Right kidney (tissue), 9 donors: Measurements from ENCODE around the gene SIPA1.

Experiments used
- DNase-seq: peaks from one replicate; pipeline ENCODE4 v3.0.0-alpha.2; 2016
- long read RNA-seq, 8 donors: transcript quantifications; one replicate each; lab custom pipeline, GENCODE V29; 2026

The SIPA1 gene, protein sequence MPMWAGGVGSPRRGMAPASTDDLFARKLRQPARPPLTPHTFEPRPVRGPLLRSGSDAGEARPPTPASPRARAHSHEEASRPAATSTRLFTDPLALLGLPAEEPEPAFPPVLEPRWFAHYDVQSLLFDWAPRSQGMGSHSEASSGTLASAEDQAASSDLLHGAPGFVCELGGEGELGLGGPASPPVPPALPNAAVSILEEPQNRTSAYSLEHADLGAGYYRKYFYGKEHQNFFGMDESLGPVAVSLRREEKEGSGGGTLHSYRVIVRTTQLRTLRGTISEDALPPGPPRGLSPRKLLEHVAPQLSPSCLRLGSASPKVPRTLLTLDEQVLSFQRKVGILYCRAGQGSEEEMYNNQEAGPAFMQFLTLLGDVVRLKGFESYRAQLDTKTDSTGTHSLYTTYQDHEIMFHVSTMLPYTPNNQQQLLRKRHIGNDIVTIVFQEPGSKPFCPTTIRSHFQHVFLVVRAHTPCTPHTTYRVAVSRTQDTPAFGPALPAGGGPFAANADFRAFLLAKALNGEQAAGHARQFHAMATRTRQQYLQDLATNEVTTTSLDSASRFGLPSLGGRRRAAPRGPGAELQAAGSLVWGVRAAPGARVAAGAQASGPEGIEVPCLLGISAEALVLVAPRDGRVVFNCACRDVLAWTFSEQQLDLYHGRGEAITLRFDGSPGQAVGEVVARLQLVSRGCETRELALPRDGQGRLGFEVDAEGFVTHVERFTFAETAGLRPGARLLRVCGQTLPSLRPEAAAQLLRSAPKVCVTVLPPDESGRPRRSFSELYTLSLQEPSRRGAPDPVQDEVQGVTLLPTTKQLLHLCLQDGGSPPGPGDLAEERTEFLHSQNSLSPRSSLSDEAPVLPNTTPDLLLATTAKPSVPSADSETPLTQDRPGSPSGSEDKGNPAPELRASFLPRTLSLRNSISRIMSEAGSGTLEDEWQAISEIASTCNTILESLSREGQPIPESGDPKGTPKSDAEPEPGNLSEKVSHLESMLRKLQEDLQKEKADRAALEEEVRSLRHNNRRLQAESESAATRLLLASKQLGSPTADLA
- long read RNA-seq, donor 1, partial matches to known transcripts = 0 of 2 reads
- long read RNA-seq, donor 1, other reads (novel, unspliced or antisense) = 0 of 2 reads
- long read RNA-seq, donor 2 = 0 reads
- long read RNA-seq, donor 3, partial matches to known transcripts = 0 of 1 reads
- long read RNA-seq, donor 3, other reads (novel, unspliced or antisense) = 0 of 1 reads
- long read RNA-seq, donor 4, partial matches to known transcripts = 0 of 6 reads
- long read RNA-seq, donor 4, other reads (novel, unspliced or antisense) = 0 of 6 reads
- long read RNA-seq, donor 5 = 0 reads
- long read RNA-seq, donor 6, partial matches to known transcripts = 0 of 1 reads
- long read RNA-seq, donor 6, other reads (novel, unspliced or antisense) = 0 of 1 reads
- long read RNA-seq, donor 7, partial matches to known transcripts = 0 of 5 reads
- long read RNA-seq, donor 7, other reads (novel, unspliced or antisense) = 0 of 5 reads
- long read RNA-seq, donor 8, partial matches to known transcripts = 0 of 4 reads
- long read RNA-seq, donor 8, other reads (novel, unspliced or antisense) = 0 of 4 reads

DNA sequence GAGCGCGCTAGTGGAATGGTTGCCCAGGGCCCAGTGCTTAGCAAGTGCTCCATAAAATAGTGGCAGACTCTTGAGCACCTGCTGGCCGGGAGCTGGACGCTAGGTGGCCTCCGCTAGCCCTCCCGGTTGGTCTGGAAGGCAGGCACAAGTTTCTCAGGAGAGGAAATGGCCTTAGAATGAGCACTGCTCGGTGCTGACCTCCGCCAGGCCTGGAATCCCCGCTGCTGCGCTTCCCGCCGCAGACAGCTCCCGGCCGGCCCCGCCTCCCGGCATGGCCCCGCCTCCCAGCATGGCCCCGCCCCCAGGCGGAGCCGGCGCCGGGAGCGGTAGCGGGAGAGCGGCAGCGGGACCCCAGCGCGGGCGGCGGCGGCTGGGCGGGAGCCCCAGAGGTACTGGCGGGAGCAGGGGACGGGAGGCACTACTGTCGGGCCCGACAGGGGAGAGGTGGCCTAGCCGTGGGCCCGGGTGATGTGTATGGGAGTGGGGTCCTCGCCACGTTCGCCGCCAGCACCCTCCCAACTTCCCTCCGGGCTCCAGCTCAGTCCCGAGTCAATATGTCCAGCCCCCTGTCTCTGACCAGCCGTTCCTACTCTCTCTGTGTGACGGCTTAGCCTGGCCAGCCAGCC is at the start of gene SIPA1:
TSS of gene SIPA1 (plus strand) at position 308 of the 626 bp plus-strand sequence. CDS start 2,821 bp downstream, outside the sequence.
- DNase-seq = peak; percentile 84

DNA sequence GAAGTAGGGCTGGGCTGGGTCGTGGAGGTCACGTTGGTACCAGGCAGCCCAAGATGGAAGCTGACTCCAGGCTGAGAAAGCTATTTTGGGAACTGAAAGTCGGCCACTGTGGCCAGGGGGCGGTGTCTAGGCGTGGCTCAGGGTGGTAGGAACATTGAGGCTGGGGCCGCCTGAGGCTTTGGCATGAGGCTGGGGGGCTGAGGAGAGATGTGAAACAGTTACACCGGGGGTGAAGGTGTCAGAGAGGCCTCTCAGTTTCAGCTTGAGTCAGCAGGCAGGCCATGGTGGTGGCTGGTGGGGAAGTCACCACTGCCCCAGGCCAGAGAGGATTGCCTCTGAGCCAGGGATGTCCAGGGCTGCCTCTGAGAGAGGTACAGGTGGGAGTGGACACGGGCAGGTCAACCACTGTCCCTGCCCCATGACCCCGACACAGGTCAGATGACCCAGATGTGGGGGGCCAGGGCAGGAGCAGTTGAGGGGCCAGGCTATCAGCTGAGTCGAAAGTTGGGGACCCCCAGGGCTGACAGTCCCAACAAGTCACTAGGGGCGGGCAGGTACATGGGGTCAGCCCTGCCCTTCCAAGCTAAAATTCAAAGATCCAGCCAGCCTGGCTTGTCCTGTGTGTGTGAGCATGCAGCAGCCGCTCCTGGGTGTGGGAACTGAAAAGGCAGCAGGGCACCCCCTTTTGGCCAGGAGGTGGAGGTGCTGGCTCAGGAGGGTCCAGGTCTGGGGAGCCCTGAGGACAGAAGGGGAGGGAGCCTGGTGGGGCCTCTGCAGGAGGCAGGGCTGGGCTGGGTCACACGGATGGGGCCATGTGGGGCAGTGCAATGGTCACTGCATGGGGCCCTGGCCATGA is 49.5 kb upstream of the SIPA1 start:
- DNase-seq = no peak

DNA sequence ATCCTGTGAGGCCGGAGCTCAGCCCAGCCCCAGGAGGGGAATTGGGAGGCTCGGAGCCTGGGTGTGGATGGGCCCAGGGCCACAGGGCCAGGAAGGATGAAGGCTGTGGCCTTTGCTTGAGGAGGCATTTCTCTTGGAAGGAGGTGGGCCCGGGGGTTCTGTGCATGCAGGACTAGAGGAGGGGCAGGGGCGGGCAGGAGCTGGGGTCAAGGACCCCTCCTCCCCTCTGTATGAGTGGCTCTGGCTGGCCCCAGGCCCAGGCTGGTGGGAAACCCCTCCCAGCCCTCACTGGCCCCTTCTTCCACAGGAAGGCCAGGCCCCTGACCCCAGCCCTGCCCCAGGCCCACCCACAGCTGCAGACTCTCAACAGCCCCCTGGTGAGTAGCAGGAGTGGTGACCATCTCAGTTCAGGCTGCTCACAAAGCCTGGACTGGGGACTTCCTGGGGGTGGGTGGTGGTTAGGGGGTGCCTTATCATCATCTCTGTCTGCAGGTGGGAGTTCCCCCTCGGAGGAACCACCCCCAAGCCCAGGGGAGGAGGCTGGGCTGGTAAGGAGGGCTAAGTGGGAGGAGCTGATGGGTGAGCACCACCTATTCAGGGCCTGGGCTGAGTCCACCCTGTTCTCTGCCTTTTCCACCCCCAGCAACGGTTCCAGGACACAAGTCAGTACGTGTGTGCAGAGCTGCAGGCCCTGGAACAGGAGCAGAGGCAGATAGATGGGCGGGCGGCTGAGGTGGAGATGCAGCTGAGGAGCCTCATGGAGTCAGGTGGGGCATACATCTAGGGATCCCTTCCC is 48.3 kb upstream of the SIPA1 start:
- DNase-seq = no peak

DNA sequence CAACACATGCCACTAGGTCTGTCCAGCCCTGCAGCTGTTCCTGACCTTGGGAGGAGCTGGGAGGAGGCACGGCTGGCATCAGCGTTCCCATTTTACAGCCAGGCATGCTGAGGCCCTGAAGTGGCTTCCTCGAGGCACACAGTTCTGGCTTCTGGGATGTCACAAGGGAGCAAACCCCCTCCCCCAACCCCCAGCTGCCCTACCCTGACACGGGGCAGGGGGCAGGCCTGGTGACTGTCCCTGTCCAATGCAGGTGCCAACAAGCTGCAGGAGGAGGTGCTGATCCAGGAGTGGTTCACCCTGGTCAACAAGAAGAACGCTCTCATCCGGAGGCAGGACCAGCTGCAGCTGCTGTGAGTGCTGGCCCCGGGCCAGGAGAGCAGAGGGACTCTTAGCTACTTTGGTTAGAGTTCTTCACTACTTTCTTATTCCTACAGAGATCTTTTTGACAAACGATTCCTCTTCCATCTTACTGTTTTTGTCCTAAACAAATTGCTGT is 47.6 kb upstream of the SIPA1 start:
- no peak for DNase-seq

DNA sequence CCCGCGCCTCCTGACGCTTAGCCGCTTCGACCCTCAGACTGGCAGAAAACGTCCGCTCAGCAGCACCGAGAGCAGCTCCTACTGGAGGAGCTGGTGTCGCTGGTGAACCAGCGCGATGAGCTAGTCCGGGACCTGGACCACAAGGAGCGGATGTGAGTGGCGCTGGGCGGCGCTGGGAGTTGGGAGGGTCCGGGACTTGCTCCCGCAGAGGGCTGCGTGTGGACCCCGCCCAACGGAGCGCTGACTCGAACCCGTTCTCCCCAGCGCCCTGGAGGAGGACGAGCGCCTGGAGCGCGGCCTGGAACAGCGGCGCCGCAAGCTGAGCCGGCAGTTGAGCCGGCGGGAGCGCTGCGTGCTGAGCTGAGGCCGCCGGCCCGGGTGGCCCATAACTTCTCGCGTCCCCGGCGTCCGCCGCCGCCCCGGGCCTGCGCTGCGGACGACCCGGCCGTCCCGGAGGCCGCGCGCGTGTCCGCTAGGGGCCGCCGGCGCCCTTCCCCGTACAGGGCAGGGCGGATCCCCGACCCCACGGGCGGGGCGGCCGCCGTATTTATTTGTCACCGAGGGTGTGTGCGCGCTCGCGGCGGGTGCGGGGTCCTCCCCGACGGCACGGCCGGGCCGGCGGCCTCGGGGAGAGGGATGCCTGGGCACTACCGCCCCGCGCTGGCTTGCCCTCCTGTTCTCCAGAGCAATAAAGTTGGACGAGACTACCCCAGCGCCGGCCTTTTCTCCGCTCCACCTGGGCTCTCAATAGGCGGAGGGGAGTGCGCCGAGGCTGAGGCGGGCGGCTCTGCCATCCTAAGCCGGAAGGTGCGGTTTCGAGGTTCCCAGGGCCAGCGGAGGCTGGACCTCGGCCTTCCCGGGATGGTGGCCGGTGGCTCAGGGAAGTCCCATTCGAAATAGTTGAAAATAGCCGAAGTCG is 45.7 kb upstream of the SIPA1 start:
- DNase-seq = peak; percentile 80

DNA sequence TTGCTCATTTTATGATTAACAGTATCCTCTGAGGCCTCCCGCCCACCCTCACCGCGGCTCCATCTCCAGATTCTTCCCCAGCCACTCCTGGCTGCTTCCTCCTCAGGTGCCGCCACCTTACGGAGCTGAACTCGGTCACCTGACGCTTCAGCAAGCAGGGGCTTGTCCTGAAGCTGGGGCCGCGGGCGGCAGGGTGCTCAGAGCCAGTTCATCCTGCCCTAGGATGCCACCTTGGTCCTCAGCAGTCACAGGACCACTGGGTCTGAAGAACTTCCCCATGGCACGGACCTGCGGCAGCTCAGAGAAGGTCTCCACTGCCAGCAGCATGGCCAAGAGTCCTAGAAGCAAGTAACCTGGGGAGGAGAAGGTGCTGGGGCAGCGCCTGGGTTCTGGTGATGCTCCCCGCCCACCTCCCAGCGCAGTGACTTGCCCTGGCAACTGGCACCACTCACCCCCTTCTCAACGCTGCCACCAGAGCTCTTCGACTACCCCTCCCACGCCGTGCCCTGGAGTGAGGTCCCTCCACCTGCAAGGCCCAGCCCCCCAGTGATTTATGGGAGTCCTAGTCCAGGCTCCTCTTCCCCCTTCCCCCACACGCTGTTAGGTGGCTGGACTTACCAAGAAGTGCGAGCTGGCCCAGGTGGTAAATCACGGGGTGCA is 44.9 kb upstream of the SIPA1 start:
- no peak for DNase-seq

DNA sequence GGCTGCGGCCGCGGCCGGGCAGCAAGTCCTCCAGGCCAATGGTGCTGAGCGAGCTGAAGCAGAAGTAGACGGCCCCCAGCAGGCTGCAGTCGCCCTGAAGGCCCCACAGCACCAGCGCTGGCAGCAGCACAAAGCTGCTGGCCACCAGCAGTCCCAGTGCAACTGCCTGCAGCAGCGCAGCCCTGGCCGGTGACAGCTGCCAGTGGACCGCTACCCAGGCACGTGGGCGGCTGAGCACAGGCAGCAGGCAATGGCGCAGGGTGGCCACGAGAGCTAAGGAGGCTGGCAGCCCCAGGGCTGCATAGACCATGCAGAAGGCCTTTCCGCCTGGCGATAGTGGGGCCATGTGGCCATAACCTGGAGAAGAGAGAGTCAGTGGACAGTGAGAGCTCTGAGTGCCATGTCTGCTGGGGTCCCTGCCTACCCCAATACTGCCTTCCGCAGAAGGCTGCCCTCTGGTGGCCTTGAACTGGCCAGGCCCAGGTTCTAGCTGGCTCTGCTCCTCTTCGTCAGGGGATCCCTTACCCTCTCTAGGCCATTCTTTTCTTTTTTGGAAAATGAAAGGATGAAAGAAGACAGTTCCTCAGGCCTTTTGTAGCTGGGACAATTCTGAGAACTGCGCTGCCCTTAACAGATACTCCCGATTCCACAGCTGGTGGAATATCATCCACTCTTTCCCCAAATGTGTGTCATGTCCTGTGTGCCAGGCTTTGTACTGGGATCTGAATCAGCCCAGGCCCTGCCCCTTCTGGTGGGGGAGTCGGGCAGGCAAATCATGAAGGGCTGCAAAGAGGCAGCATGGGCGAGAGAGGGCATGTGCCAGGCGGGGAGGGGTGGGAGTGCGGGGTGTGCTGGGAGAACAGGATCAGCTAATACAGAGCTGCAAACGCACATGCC is 44.1 kb upstream of the SIPA1 start:
- DNase-seq = peak; percentile 76

DNA sequence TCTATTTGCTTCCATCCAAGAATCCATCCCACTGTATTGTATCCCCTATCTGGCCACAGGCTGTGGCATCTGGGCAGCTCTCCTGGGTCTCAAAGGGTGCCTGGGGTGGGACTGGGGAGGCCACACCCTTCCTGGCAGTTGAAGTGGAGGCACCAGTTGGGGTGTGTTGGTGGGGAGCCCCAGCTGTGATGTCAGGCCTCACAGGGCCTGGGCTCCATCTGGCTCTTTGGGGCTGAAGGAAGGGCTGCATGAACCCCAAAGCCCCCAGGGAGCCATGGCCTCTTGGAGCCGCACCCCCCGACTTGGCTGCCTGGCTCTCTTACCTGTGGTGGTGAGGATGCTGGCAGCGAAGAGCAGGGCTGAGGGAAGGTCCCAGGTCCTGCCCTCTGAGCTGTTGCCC is 42.8 kb upstream of the SIPA1 start:
- no peak for DNase-seq

DNA sequence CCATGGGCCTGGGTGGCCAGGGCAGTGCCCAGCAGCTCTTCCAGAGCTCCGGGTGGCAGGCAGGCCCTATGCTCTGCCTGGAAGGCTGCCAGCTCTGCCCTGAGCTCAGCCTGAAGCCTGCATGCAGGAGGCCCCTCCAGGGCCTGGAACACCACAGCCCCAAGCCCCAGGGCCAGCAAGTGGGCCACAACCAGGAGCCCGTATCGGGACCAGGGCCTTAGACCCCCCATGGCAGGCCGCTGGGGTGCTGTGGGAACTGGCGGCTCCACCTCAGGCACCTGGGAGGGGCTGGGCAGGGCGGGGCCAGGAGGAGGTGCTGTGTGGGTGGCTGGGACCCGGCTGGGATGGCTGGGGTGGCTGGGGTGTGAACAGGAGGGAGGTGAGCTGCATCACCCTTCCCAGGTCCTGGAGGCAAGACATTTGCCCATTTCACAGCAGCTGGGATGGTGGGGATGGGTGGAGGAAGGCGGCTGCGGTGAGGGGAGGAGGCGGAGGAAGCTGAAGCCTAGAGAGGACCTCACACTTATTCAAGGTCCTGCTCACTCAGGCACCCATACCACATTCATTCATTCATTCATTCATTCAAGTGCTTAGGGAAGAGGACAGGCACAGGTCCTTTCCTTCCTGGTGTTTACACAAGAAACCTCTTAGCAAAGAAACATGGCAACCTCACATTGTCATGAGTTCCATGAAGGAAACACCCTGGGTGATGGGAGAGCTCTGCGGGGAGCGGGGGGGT is 42.2 kb upstream of the SIPA1 start, which contains the start of gene KCNK7:
TSS of gene KCNK7 (minus strand) at position 258 of the 739 bp plus-strand sequence. CDS start at position 230, 28 bp downstream.
- DNase-seq = no peak

DNA sequence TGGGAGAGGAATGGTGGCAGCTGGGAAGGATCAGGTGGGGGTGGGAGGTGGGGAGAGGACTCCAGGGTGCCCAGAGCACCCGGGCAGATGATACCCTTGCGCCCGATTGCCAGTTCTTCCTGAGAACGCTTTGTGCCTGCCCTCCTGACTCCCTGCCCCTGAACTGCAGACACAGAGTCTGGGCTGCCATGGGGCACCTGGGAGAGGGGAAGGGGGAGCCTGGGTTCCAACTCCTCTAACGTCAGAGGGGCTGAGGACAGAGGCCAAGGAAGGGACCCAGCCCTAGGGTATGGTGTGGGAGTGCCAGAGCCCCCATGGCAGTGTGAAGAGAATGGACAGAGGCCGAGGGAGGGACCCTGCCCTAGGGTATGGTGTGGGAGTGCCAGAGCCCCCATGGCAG is 41.4 kb upstream of the SIPA1 start:
- no peak for DNase-seq

DNA sequence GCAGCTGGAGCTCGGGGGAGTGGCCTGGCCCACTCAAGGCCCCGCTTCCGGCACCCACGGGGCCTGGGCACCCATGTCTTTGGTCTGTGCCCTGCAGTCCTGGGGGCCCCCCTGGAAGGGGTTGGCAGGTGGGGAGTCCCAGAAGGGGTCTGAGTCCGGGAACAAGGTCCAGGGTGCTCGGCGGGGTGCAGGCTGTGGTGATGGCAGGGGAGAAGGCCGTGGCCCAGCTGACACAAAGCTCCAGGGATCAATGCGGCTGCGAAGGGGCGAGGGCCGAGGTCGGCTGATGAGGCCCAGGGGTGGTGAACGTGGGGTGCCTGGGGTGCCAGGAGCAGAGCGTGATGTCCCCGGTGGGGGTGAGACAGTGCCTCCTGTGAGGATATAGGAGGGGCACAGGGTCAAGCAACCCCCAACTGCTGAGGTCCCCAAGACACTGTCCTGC is 39.6 kb upstream of the SIPA1 start:
- no peak for DNase-seq

DNA sequence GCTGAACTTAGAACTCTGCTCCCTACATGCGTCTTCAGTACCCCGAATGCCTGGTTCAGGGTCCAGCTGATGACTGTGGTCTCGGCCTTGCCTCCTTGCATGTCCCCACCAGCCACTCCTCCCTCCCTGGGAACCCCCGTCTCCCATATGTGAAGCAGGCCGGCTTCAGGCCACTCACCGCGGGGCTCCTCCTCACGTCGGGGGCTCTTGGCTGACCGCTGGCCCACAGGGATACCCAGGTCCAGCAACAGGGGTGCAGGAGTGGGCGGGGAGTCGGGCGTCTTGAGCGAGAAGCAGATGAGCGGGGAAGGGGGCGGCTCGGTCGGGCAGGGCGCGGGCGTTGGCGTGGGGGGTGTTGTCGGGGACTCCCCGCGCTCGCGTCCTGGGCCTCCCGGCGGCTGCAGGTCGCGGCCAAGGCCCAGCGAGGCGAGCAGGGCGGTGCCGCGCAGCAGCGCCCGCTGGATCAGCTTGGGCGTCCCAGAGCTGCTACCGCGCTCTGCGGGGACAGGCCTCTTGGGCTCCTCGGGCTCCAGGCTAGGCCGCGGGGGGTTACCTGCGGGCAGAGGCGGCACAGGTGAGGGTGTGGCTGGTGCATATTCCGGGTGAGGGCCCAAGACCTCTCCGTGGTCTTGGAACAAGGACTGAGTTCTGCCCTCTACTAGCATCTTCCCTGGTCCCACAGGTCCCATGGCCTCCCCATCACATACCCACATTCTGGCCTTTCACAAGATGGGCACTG is 38.5 kb upstream of the SIPA1 start:
- no peak for DNase-seq

DNA sequence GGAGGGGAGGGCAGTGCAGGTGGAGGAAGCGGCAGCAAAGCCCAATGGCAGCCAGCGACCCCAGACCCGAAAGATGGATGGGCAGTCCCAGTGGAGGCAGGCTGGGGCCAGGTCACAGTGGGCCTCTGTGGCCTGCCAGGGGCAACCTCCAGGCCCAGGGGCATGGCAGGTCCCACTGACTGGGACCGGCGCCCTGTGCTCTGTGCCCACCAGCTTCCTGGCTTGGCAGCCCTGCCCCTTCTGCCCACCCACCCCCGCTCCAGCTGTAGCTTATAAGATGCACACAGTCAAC is 38.0 kb upstream of the SIPA1 start:
- no peak for DNase-seq

DNA sequence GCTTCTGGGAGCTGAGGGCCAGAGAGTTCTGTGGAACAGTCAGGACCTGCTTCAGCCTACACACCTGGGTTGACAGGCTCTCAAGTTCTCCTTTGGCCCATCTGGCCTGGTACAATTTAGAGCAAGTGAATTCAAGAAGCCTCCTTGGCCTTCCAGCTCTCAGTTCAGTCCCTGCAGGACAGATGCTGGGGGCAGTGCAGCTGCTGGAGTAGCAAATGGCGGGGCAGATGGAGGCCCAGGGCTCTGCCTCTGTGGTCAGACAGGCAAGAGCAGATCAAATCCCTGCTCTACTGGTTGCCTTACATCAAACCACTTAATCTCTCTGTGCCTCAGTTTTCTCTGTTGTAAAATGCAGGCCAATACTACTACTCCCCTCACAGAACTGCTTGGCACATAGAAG is 33.6 kb upstream of the SIPA1 start:
- no peak for DNase-seq
